HCT116 (cell line): ENCODE results near the gene KRTAP12-1. TPM values are rescaled to one million over a fixed set of nuclear protein-coding genes. Genes with fewer than 3 reads are reported as not detected.

ENCODE experiments used
- ATAC-seq: fragments of 200-7000 bp; cut with Tn5 transposase; 2 replicates; pipeline ENCODE4 v1.9.1; 2020; ENCODE audit warnings: mild to moderate bottlenecking, moderate library complexity
- BruUV-seq: library from RNA; stranded (reverse); fragments of 400-500 nt; replicated peaks from 2 replicates; lab custom pipeline; 2021; lab: Mats Ljungman, UMichigan
- CTCF ChIA-PET: fragments of 300-600 bp; sonication (Branson Sonifier 250); formaldehyde crosslinking; loops from one replicate; lab custom pipeline; 2021; ENCODE audit warnings: antibody characterized with exemption; lab: Charles Lee
- POLR2A ChIA-PET: fragments of 300-600, 350-600 bp; sonication (Branson Sonifier 250); formaldehyde crosslinking; loops from one replicate; lab custom pipeline; 2021; ENCODE audit warnings: antibody characterized with exemption; lab: Charles Lee
- RAD21 ChIA-PET, 2 experiments: fragments of 300-600 bp; sonication (Branson Sonifier 250); formaldehyde crosslinking; loops; one replicate each; lab custom pipeline; 2023; ENCODE audit warnings: low total read pairs in 2 of 2; ENCODE audit not compliant: uncharacterized antibody in 2 of 2, unreplicated experiment in 2 of 2, low non-redundant PET in 1 of 2; lab: Charles Lee
- DNase-seq: peaks from one replicate; pipeline ENCODE4 v3.0.0-alpha.2; 2010; ENCODE audit warnings: low read depth, low spot score
- H2AFZ ChIP-seq: fragments of 200-600 bp; shearing (Covaris generic), sonication (generic); 2 replicates; pipeline ENCODE4 v1.6.1; 2017; ENCODE audit warnings: low read depth, mixed run types, mixed read lengths, antibody characterized with exemption, low read length; ENCODE audit not compliant: poor library complexity, severe bottlenecking
- H3K27ac ChIP-seq: 2 replicates; pipeline ENCODE4 v1.5.1; 2012; ENCODE audit warnings: low read depth, low read length
- H3K27me3 ChIP-seq: fragments of 200-600 bp; sonication (generic); 2 replicates; pipeline ENCODE4 v1.6.1; 2016; ENCODE audit warnings: mixed run types, low read length, mixed read lengths; ENCODE audit not compliant: insufficient read depth
- H3K36me3 ChIP-seq, 2 experiments: fragments of 200-500 bp in 1 of 2; fragments of 200-600 bp in 1 of 2; sonication (Bioruptor generic) in 1 of 2; sonication (generic) in 1 of 2; 2 replicates each; pipeline versions ENCODE4 v1.5.1 to v1.6.1; 2014 to 2016; ENCODE audit warnings: low read length in 2 of 2, inconsistent platforms in 1 of 2, mixed read lengths in 1 of 2, mixed run types in 1 of 2; ENCODE audit not compliant: insufficient read depth in 2 of 2, control insufficient read depth in 1 of 2
- H3K4me1 ChIP-seq, 2 experiments: fragments of 200-600 bp in 1 of 2; sonication (generic) in 1 of 2; 2 replicates each; pipeline versions ENCODE4 v1.5.1 to v1.6.1; 2012 to 2017; ENCODE audit warnings: low read length in 2 of 2, inconsistent platforms in 1 of 2, mild to moderate bottlenecking in 1 of 2, mixed read lengths in 1 of 2, mixed run types in 1 of 2, moderate library complexity in 1 of 2; ENCODE audit not compliant: insufficient read depth in 2 of 2, control insufficient read depth in 1 of 2
- H3K4me2 ChIP-seq: fragments of 200-600 bp; sonication (generic); 2 replicates; pipeline ENCODE4 v1.6.1; 2017; ENCODE audit warnings: mixed run types, low read length, mixed read lengths
- H3K4me3 ChIP-seq, 2 experiments: fragments of 200-600 bp in 1 of 2; sonication (generic) in 1 of 2; replicated peaks in 1 of 2; 2 replicates each; pipeline ENCODE4 v1.5.1; 2011 to 2016; ENCODE audit warnings: low read length in 2 of 2, control low read depth in 1 of 2, low read depth in 1 of 2, mild to moderate bottlenecking in 1 of 2, mixed read lengths in 1 of 2, mixed run types in 1 of 2
- H3K79me2 ChIP-seq: fragments of 200-600 bp; sonication (generic); 2 replicates; pipeline ENCODE4 v1.6.1; 2017; ENCODE audit warnings: mild to moderate bottlenecking, mixed run types, low read length, moderate library complexity, mixed read lengths; ENCODE audit not compliant: insufficient read depth
- H3K9ac ChIP-seq: fragments of 200-600 bp; sonication (generic); 2 replicates; pipeline ENCODE4 v1.6.1; 2016; ENCODE audit warnings: low read length, mixed read lengths
- H3K9me2 ChIP-seq: fragments of 200-600 bp; sonication (generic), shearing (Covaris generic); 2 replicates; pipeline ENCODE4 v1.6.1; 2017; ENCODE audit warnings: mixed run types, mild to moderate bottlenecking, moderate library complexity; ENCODE audit not compliant: insufficient read depth
- H3K9me3 ChIP-seq, 2 experiments: fragments of 200-500 bp in 1 of 2; fragments of 200-600 bp in 1 of 2; sonication (Bioruptor generic) in 1 of 2; sonication (generic) in 1 of 2; 2 replicates each; pipeline ENCODE4 v1.6.1; 2014 to 2017; ENCODE audit warnings: low read length in 2 of 2, mixed read lengths in 2 of 2, inconsistent platforms in 1 of 2, low read depth in 1 of 2, mild to moderate bottlenecking in 1 of 2, mixed run types in 1 of 2, moderate library complexity in 1 of 2; ENCODE audit not compliant: control insufficient read depth in 1 of 2, insufficient read depth in 1 of 2
- H4K20me1 ChIP-seq: fragments of 200-600 bp; sonication (generic), shearing (Covaris generic); 2 replicates; pipeline ENCODE4 v1.6.1; 2017; ENCODE audit warnings: mixed run types, mild to moderate bottlenecking, moderate library complexity; ENCODE audit not compliant: insufficient read depth
- CEBPB ChIP-seq: IDR thresholded peaks from 2 replicates; pipeline ENCODE4 v1.6.1; 2012; ENCODE audit warnings: low read depth
- EGR1 ChIP-seq: IDR thresholded peaks from 2 replicates; pipeline ENCODE4 v1.6.1; 2012; ENCODE audit warnings: low read depth
- ELF1 ChIP-seq: IDR thresholded peaks from 2 replicates; pipeline ENCODE4 v1.6.1; 2012; ENCODE audit warnings: low read depth, borderline replicate concordance
- EZH2 ChIP-seq: fragments of 200-600 bp; sonication (generic); IDR thresholded peaks from 2 replicates; pipeline ENCODE4 v1.6.1; 2017; ENCODE audit warnings: antibody characterized with exemption, mixed run types
- EZH2phosphoT487 ChIP-seq: fragments of 200-600 bp; IDR thresholded peaks from 2 replicates; pipeline ENCODE4 v1.6.1; 2018; ENCODE audit warnings: antibody characterized with exemption, borderline replicate concordance
- FOSL1 ChIP-seq: IDR thresholded peaks from 2 replicates; pipeline ENCODE4 v1.6.1; 2012; ENCODE audit warnings: low read depth
- POLR2A ChIP-seq: IDR thresholded peaks from 2 replicates; pipeline ENCODE4 v1.7.0; 2011; ENCODE audit warnings: borderline replicate concordance; ENCODE audit not compliant: insufficient read depth, insufficient read length; ENCODE audit errors: extremely low read depth
- POLR2AphosphoS5 ChIP-seq: IDR thresholded peaks from 2 replicates; pipeline ENCODE4 v1.6.1; 2011; ENCODE audit warnings: mild to moderate bottlenecking, low read depth, low read length, moderate library complexity
- SIN3A ChIP-seq: IDR thresholded peaks from 2 replicates; pipeline ENCODE4 v1.6.1; 2012; ENCODE audit warnings: low read depth
- SP1 ChIP-seq: IDR thresholded peaks from 2 replicates; pipeline ENCODE4 v1.6.1; 2012; ENCODE audit warnings: low read depth
- SRF ChIP-seq: IDR thresholded peaks from 2 replicates; pipeline ENCODE4 v1.6.1; 2012; ENCODE audit warnings: low read depth
- ZBTB33 ChIP-seq: IDR thresholded peaks from 2 replicates; pipeline ENCODE4 v1.6.1; 2011; ENCODE audit warnings: mild to moderate bottlenecking, low read length, moderate library complexity; ENCODE audit not compliant: insufficient replicate concordance; ENCODE audit errors: extremely low read depth
- ZFX ChIP-seq: fragments of 450-650 bp; IDR thresholded peaks from 2 replicates; pipeline ENCODE4 v1.6.1; 2017
- ZNF274 ChIP-seq: fragments of 200-500 bp; sonication (Bioruptor generic); IDR thresholded peaks from 2 replicates; pipeline ENCODE4 v1.6.1; 2014; ENCODE audit warnings: mild to moderate bottlenecking, low read depth, low read length, inconsistent platforms
- intact Hi-C: fragments of 100-400 bp; cut with micrococcal nuclease; formaldehyde crosslinking; loops from 2 replicates; pipeline ENCODE4 v1.10.0; 2022
- total RNA-seq: library from RNA; stranded (reverse); gene quantifications from one replicate; pipeline ENCODE4 v1.2.1, GENCODE V29; 2021; ENCODE audit not compliant: unreplicated experiment
- TF ChIP-seq, protein P1 (sequence below): IDR thresholded peaks from 2 replicates; pipeline ENCODE4 v1.6.1; 2012
- TF ChIP-seq, protein P2 (sequence below): IDR thresholded peaks from 2 replicates; pipeline ENCODE4 v1.6.1; 2012; ENCODE audit warnings: low read depth
- TF ChIP-seq, protein P3 (sequence below): IDR thresholded peaks from 2 replicates; pipeline ENCODE4 v1.6.1; 2012

The KRTAP12-1 gene
- total RNA-seq, 1 experiment from 2014 or later: not detected

GRCh38 chr21:44726826-44727225, 44.9 kb upstream of the KRTAP12-1 start:
- no peak overlapping the region for H3K4me3 ChIP-seq
- POLR2A ChIA-PET: no interaction called here
- H3K9me2 ChIP-seq: no peaks in the 10 kb centered on the region
- H4K20me1 ChIP-seq: no peaks in the 10 kb centered on the region
- H3K36me3 ChIP-seq: no peaks in the 10 kb centered on the region
- H3K27me3 ChIP-seq: no peaks in the 10 kb centered on the region
- CTCF ChIA-PET: no interaction called here
- TF ChIP-seq EZH2phosphoT487 (no peak), ZFX (no peak), ELF1 (no peak), FOSL1 (no peak), SIN3A (no peak), SRF (no peak)
- BruUV-seq: no TSS peak
- no peaks in the 10 kb centered on the region for H3K4me1 ChIP-seq
- DNase-seq: no peak
- no peak overlapping the region for H3K4me2 ChIP-seq
- intact Hi-C loops: no loop called here
- H3K9ac ChIP-seq: no peak overlapping the region
- no peaks in the 10 kb centered on the region for H3K9me3 ChIP-seq
- ATAC-seq: no peak
- no peak overlapping the region for H2AFZ ChIP-seq
- no peak overlapping the region for H3K27ac ChIP-seq
- H3K79me2 ChIP-seq: no peaks in the 10 kb centered on the region
- RAD21 ChIA-PET: no interaction called here

- intact Hi-C loops: no loop called here
- ChIA-PET POLR2A (no interaction called here), RAD21 (no interaction called here), CTCF (no interaction called here)
- H3K27me3 ChIP-seq: no peaks in the 10 kb centered on the region
- H3K36me3 ChIP-seq: no peaks in the 10 kb centered on the region
- no peak for ATAC-seq
- H3K4me1 ChIP-seq: no peaks in the 10 kb centered on the region
- BruUV-seq: no TSS peak
- H2AFZ ChIP-seq: no peak overlapping the region
- no peaks in the 10 kb centered on the region for H3K9me2 ChIP-seq
- no peak overlapping the region for H3K9ac ChIP-seq
- DNase-seq: no peak
- no peaks in the 10 kb centered on the region for H3K9me3 ChIP-seq
- H3K4me3 ChIP-seq: no peak overlapping the region
- H3K27ac ChIP-seq: no peak overlapping the region
- H3K79me2 ChIP-seq: no peaks in the 10 kb centered on the region
- no peak overlapping the region for H3K4me2 ChIP-seq
- H4K20me1 ChIP-seq: no peaks in the 10 kb centered on the region
- no peak for TF ChIP-seq SIN3A
- no peak for TF ChIP-seq ZNF274
- TF ChIP-seq CEBPB: no peak
- TF ChIP-seq, protein P1, sequence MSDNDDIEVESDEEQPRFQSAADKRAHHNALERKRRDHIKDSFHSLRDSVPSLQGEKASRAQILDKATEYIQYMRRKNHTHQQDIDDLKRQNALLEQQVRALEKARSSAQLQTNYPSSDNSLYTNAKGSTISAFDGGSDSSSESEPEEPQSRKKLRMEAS: no peak
- no peak for TF ChIP-seq POLR2A
- no peak for TF ChIP-seq FOSL1
- no peak for TF ChIP-seq EGR1
- no peak for TF ChIP-seq ZFX
- TF ChIP-seq, protein P2, sequence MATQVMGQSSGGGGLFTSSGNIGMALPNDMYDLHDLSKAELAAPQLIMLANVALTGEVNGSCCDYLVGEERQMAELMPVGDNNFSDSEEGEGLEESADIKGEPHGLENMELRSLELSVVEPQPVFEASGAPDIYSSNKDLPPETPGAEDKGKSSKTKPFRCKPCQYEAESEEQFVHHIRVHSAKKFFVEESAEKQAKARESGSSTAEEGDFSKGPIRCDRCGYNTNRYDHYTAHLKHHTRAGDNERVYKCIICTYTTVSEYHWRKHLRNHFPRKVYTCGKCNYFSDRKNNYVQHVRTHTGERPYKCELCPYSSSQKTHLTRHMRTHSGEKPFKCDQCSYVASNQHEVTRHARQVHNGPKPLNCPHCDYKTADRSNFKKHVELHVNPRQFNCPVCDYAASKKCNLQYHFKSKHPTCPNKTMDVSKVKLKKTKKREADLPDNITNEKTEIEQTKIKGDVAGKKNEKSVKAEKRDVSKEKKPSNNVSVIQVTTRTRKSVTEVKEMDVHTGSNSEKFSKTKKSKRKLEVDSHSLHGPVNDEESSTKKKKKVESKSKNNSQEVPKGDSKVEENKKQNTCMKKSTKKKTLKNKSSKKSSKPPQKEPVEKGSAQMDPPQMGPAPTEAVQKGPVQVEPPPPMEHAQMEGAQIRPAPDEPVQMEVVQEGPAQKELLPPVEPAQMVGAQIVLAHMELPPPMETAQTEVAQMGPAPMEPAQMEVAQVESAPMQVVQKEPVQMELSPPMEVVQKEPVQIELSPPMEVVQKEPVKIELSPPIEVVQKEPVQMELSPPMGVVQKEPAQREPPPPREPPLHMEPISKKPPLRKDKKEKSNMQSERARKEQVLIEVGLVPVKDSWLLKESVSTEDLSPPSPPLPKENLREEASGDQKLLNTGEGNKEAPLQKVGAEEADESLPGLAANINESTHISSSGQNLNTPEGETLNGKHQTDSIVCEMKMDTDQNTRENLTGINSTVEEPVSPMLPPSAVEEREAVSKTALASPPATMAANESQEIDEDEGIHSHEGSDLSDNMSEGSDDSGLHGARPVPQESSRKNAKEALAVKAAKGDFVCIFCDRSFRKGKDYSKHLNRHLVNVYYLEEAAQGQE: no peak
- no peak for TF ChIP-seq POLR2AphosphoS5
- TF ChIP-seq SP1: no peak
- TF ChIP-seq SRF: no peak
- no peak for TF ChIP-seq EZH2phosphoT487
- TF ChIP-seq, protein P3, sequence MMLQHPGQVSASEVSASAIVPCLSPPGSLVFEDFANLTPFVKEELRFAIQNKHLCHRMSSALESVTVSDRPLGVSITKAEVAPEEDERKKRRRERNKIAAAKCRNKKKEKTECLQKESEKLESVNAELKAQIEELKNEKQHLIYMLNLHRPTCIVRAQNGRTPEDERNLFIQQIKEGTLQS: no peak
- TF ChIP-seq EZH2: no peak
- TF ChIP-seq ZBTB33: no peak
Observed at GRCh38 chr21:44724926-44725325, 43.0 kb upstream of the KRTAP12-1 start.
